GM18505 (cell line): Measurements from ENCODE around the gene RPL13.

Experiments
- ATAC-seq: cut with Tn5 transposase; IDR thresholded peaks from one replicate; pipeline ENCODE4 v1.9.1; 2021; ENCODE audit not compliant: unreplicated experiment
- POLR2A ChIP-seq: IDR thresholded peaks from 4 replicates; pipeline ENCODE4 v1.6.1; 2011; ENCODE audit warnings: borderline replicate concordance; ENCODE audit not compliant: insufficient read depth, insufficient read length; ENCODE audit errors: extremely low read depth

The RPL13 gene

GRCh38 chr16:89560378-89561141 is at the start of gene RPL13:
Gene RPL13, plus strand, starts transcription at chr16:89560682. Its CDS starts 278 bp downstream, at chr16:89560960.
- TF ChIP-seq POLR2A = peak; percentile 99
- ATAC-seq = peak; percentile 71

- no peak for ATAC-seq
- no peak for TF ChIP-seq POLR2A
Observed at GRCh38 chr16:89511374-89511773, 49.1 kb upstream of the RPL13 start.

- no peak for ATAC-seq
- no peak for TF ChIP-seq POLR2A
Observed at GRCh38 chr16:89512453-89512852, 48.0 kb upstream of the RPL13 start.

GRCh38 chr16:89517128-89517527 is 43.4 kb upstream of the RPL13 start:
- TF ChIP-seq POLR2A = no peak
- no peak for ATAC-seq

DNA sequence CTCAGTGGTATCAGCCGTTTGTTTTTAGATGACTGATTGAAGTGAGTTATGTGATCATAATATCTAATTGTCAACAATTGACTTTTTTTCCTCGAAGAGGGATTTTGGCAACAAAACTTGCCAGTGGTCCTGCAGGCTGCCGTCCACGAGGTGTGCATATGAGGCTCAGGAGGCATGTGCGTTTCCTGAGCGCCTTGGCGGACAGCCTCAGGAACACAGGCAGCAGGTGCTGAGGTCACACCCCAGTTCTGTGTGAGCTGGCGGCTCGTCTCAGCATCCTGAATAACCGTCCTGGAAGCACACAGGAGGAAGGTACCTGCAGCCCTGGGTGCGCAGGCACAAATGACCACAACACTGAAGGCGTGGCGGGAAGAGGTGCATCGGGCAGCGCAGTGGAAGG is 40.6 kb upstream of the RPL13 start:
- no peak for TF ChIP-seq POLR2A
- no peak for ATAC-seq

GRCh38 chr16:89522287-89522686 is 38.2 kb upstream of the RPL13 start:
- no peak for ATAC-seq
- TF ChIP-seq POLR2A = no peak

GRCh38 chr16:89523680-89524344 is 36.7 kb upstream of the RPL13 start:
- no peak for ATAC-seq
- no peak for TF ChIP-seq POLR2A

- no peak for ATAC-seq
Observed at GRCh38 chr16:89525146-89525913, 35.2 kb upstream of the RPL13 start.

GRCh38 chr16:89529097-89529496 is 31.4 kb upstream of the RPL13 start:
- ATAC-seq = no peak
- no peak for TF ChIP-seq POLR2A

More at GRCh38 chr16:89525146-89525913, 35.2 kb upstream of the RPL13 start:
- no peak for TF ChIP-seq POLR2A

DNA sequence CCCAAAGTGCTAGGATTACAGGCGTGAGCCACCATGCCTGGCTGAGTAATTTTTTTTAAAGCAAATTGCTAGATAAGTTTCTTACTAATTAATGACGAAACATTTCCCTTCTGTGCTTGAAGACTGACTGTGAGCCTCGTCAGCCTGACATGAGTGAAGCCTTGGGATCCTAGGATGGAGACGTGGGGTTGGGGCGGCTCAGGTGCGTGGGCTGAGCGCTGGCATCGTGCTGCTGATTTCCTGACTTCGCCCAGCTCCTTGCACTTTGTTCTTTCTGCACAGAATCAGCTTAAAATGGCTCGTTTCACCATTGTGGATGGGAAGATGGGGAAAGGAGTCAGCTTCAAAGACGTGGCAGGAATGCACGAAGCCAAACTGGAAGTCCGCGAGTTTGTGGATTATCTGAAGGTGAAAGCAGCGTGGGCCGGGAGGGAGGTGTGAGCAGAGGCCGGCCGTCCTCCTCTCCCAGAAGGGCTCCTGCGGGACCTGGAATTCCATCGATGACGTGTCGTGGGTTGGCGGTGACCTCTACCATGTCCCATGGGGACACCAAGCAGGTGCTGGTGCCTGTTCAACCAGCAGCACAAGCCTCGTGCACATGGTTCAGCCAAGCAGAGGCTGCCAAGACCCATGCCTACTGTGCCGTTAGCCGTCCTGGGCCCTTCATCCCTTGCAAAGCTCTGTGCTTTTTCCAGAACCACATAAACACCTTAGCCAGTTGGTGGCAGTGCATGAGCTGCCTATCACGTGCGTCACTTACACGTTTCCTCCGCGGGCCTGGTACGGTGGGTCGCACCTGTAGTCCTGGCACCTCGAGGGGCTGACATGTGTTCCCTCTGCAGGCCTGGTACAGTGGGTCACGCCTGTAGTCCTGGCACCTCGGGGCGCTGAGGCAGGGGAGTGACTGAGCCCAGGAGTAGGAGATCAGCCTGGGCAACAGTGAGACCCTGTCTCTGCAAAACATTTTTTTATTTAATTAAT is 29.8 kb upstream of the RPL13 start:
- no peak for TF ChIP-seq POLR2A
- no peak for ATAC-seq

DNA sequence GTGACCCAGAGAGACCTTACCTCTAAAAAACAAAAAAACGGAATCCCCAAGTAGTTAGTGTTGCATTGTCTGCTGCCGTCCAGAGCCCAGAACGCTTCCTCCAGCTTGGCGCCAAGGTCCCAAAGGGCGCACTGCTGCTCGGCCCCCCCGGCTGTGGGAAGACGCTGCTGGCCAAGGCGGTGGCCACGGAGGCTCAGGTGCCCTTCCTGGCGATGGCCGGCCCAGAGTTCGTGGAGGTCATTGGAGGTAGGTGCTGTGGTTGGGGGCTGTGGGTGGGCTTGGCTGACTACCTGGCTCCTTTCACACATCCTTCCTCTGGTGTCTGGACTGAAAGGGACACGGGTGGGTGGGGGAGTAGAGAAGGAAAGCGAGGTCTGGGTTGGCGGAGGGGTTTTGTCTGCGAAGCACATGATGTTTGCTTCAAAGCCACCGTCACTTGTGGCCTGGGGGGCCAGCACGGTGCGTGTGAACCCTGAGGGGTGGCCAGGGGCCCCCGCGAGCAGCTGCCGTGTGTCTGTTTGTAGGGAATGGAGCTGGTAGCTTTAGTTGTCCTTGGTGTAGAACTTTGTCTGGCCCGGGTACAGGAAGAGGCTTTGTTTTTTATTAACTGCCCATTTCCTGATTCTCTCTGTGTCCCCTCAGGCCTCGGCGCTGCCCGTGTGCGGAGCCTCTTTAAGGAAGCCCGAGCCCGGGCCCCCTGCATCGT is 28.5 kb upstream of the RPL13 start:
- ATAC-seq = no peak

GRCh38 chr16:89534252-89534756 is 26.2 kb upstream of the RPL13 start:
- ATAC-seq = no peak
- TF ChIP-seq POLR2A = no peak

More for the DNA sequence above, 28.5 kb upstream of the RPL13 start:
- TF ChIP-seq POLR2A = no peak
